Measurements from ENCODE around the gene SPOCK3.
"Not testable (repeated sequence)": the region's sequence is repeated elsewhere in the genome, so short reads cannot be mapped to it uniquely, and the experiment has no call there.

The SPOCK3 gene

GRCh38 chr4:166994686-166995085, 239.6 kb downstream of the SPOCK3 start:
- Histone ChIP-seq H3K36me3 (ENCODE audit: insufficient read depth, low read length) (no peaks in the 10 kb centered on the region), H3K4me2 (ENCODE audit: low read length) (no peak overlapping the region), H3K9ac (ENCODE audit: low read depth, low read length) (no peak overlapping the region), H3K9me3 (replicated peaks; ENCODE audit: low read length) (no peaks in the 10 kb centered on the region), H3K27me3 (ENCODE audit: control insufficient read depth, insufficient read depth, low read length) (peaks cover 3% of the 10 kb centered on the region), H3K4me3 (ENCODE audit: low read length) (no peak overlapping the region), H3K4me1 (ENCODE audit: control insufficient read depth, insufficient read depth, low read length) (no peaks in the 10 kb centered on the region)

- Histone ChIP-seq H3K36me3 (ENCODE audit: insufficient read depth, low read length) (no peaks in the 10 kb centered on the region), H3K4me3 (ENCODE audit: low read length) (no peak overlapping the region), H3K4me1 (ENCODE audit: control insufficient read depth, insufficient read depth, low read length) (no peaks in the 10 kb centered on the region), H3K4me2 (ENCODE audit: low read length) (no peak overlapping the region), H3K9ac (ENCODE audit: low read depth, low read length) (no peak overlapping the region), H3K27me3 (ENCODE audit: control insufficient read depth, insufficient read depth, low read length) (peaks cover 3% of the 10 kb centered on the region), H3K9me3 (replicated peaks; ENCODE audit: low read length) (no peaks in the 10 kb centered on the region)
Observed at GRCh38 chr4:166991006-166991561, 243.2 kb downstream of the SPOCK3 start.

GRCh38 chr4:166989886-166990285, 244.4 kb downstream of the SPOCK3 start:
- H3K27me3 ChIP-seq (ENCODE audit: control insufficient read depth, insufficient read depth, low read length): peaks cover 3% of the 10 kb centered on the region

GRCh38 chr4:166987026-166987425, 247.3 kb downstream of the SPOCK3 start:
- Histone ChIP-seq H3K4me1 (ENCODE audit: control insufficient read depth, insufficient read depth, low read length) (no peaks in the 10 kb centered on the region), H3K4me3 (ENCODE audit: low read length) (no peak overlapping the region), H3K9ac (ENCODE audit: low read depth, low read length) (no peak overlapping the region), H3K4me2 (ENCODE audit: low read length) (no peak overlapping the region), H3K27me3 (ENCODE audit: control insufficient read depth, insufficient read depth, low read length) (no peaks in the 10 kb centered on the region), H3K9me3 (replicated peaks; ENCODE audit: low read length) (no peaks in the 10 kb centered on the region), H3K36me3 (ENCODE audit: insufficient read depth, low read length) (no peaks in the 10 kb centered on the region)

More at GRCh38 chr4:166989886-166990285, 244.4 kb downstream of the SPOCK3 start:
- Histone ChIP-seq H3K4me2 (ENCODE audit: low read length) (no peak overlapping the region), H3K4me1 (ENCODE audit: control insufficient read depth, insufficient read depth, low read length) (no peaks in the 10 kb centered on the region), H3K9ac (ENCODE audit: low read depth, low read length) (no peak overlapping the region), H3K36me3 (ENCODE audit: insufficient read depth, low read length) (no peaks in the 10 kb centered on the region), H3K9me3 (replicated peaks; ENCODE audit: low read length) (no peaks in the 10 kb centered on the region), H3K4me3 (ENCODE audit: low read length) (no peak overlapping the region)

- no peak overlapping the region for H3K4me3 ChIP-seq (ENCODE audit: low read length)
- no peaks in the 10 kb centered on the region for H3K9me3 ChIP-seq (replicated peaks; ENCODE audit: low read length)
- H3K4me1 ChIP-seq (ENCODE audit: control insufficient read depth, insufficient read depth, low read length): no peaks in the 10 kb centered on the region
- H3K9ac ChIP-seq (ENCODE audit: low read depth, low read length): no peak overlapping the region
- no peaks in the 10 kb centered on the region for H3K27me3 ChIP-seq (ENCODE audit: control insufficient read depth, insufficient read depth, low read length)
- H3K4me2 ChIP-seq (ENCODE audit: low read length): no peak overlapping the region
- no peaks in the 10 kb centered on the region for H3K36me3 ChIP-seq (ENCODE audit: insufficient read depth, low read length)
Observed at GRCh38 chr4:166981847-166982246, 252.4 kb downstream of the SPOCK3 start.

- no peak overlapping the region for H3K4me2 ChIP-seq (ENCODE audit: low read length)
- no peak overlapping the region for H3K4me3 ChIP-seq (ENCODE audit: low read length)
- H3K27me3 ChIP-seq (ENCODE audit: control insufficient read depth, insufficient read depth, low read length): no peaks in the 10 kb centered on the region
- no peaks in the 10 kb centered on the region for H3K4me1 ChIP-seq (ENCODE audit: control insufficient read depth, insufficient read depth, low read length)
- no peak overlapping the region for H3K9ac ChIP-seq (ENCODE audit: low read depth, low read length)
- no peaks in the 10 kb centered on the region for H3K36me3 ChIP-seq (ENCODE audit: insufficient read depth, low read length)
- no peaks in the 10 kb centered on the region for H3K9me3 ChIP-seq (replicated peaks; ENCODE audit: low read length)
Observed at GRCh38 chr4:166980419-166980818, 253.9 kb downstream of the SPOCK3 start.

GRCh38 chr4:166977596-166977995, 256.7 kb downstream of the SPOCK3 start:
- no peak overlapping the region for H3K4me2 ChIP-seq (ENCODE audit: low read length)
- no peaks in the 10 kb centered on the region for H3K27me3 ChIP-seq (ENCODE audit: control insufficient read depth, insufficient read depth, low read length)
- no peaks in the 10 kb centered on the region for H3K4me1 ChIP-seq (ENCODE audit: control insufficient read depth, insufficient read depth, low read length)
- H3K36me3 ChIP-seq (ENCODE audit: insufficient read depth, low read length): no peaks in the 10 kb centered on the region
- no peaks in the 10 kb centered on the region for H3K9me3 ChIP-seq (replicated peaks; ENCODE audit: low read length)
- H3K9ac ChIP-seq (ENCODE audit: low read depth, low read length): no peak overlapping the region
- H3K4me3 ChIP-seq (ENCODE audit: low read length): no peak overlapping the region

- Histone ChIP-seq H3K4me2 (ENCODE audit: low read length) (no peak overlapping the region), H3K9ac (ENCODE audit: low read depth, low read length) (no peak overlapping the region), H3K4me3 (ENCODE audit: low read length) (no peak overlapping the region), H3K36me3 (ENCODE audit: insufficient read depth, low read length) (no peaks in the 10 kb centered on the region), H3K4me1 (ENCODE audit: control insufficient read depth, insufficient read depth, low read length) (no peaks in the 10 kb centered on the region), H3K9me3 (replicated peaks; ENCODE audit: low read length) (no peaks in the 10 kb centered on the region), H3K27me3 (ENCODE audit: control insufficient read depth, insufficient read depth, low read length) (no peaks in the 10 kb centered on the region)
Observed at GRCh38 chr4:166972071-166972470, 262.2 kb downstream of the SPOCK3 start.

GRCh38 chr4:166968219-166968618, 266.1 kb downstream of the SPOCK3 start:
- H3K4me1 ChIP-seq (ENCODE audit: control insufficient read depth, insufficient read depth, low read length); H3K27me3 ChIP-seq (ENCODE audit: control insufficient read depth, insufficient read depth, low read length); H3K9me3 ChIP-seq (replicated peaks; ENCODE audit: low read length); H3K4me2 ChIP-seq (ENCODE audit: low read length); H3K36me3 ChIP-seq (ENCODE audit: insufficient read depth, low read length); H3K9ac ChIP-seq (ENCODE audit: low read depth, low read length); H3K4me3 ChIP-seq (ENCODE audit: low read length): not testable (repeated sequence)

- H3K4me2 ChIP-seq (ENCODE audit: low read length): no peak overlapping the region
- no peaks in the 10 kb centered on the region for H3K27me3 ChIP-seq (ENCODE audit: control insufficient read depth, insufficient read depth, low read length)
- H3K4me1 ChIP-seq (ENCODE audit: control insufficient read depth, insufficient read depth, low read length): no peaks in the 10 kb centered on the region
- H3K4me3 ChIP-seq (ENCODE audit: low read length): no peak overlapping the region
- no peaks in the 10 kb centered on the region for H3K36me3 ChIP-seq (ENCODE audit: insufficient read depth, low read length)
- no peaks in the 10 kb centered on the region for H3K9me3 ChIP-seq (replicated peaks; ENCODE audit: low read length)
- no peak overlapping the region for H3K9ac ChIP-seq (ENCODE audit: low read depth, low read length)
Observed at GRCh38 chr4:166965562-166965961, 268.7 kb downstream of the SPOCK3 start.

- H3K36me3 ChIP-seq (ENCODE audit: insufficient read depth, low read length): no peaks in the 10 kb centered on the region
- H3K4me2 ChIP-seq (ENCODE audit: low read length): no peak overlapping the region
- H3K27me3 ChIP-seq (ENCODE audit: control insufficient read depth, insufficient read depth, low read length): no peaks in the 10 kb centered on the region
- no peaks in the 10 kb centered on the region for H3K9me3 ChIP-seq (replicated peaks; ENCODE audit: low read length)
- no peaks in the 10 kb centered on the region for H3K4me1 ChIP-seq (ENCODE audit: control insufficient read depth, insufficient read depth, low read length)
- no peak overlapping the region for H3K9ac ChIP-seq (ENCODE audit: low read depth, low read length)
- H3K4me3 ChIP-seq (ENCODE audit: low read length): no peak overlapping the region
Observed at GRCh38 chr4:166957451-166957850, 276.8 kb downstream of the SPOCK3 start.

- no peaks in the 10 kb centered on the region for H3K4me1 ChIP-seq (ENCODE audit: control insufficient read depth, insufficient read depth, low read length)
- no peaks in the 10 kb centered on the region for H3K36me3 ChIP-seq (ENCODE audit: insufficient read depth, low read length)
- no peaks in the 10 kb centered on the region for H3K9me3 ChIP-seq (replicated peaks; ENCODE audit: low read length)
- no peaks in the 10 kb centered on the region for H3K27me3 ChIP-seq (ENCODE audit: control insufficient read depth, insufficient read depth, low read length)
- H3K4me2 ChIP-seq (ENCODE audit: low read length): no peak overlapping the region
- no peak overlapping the region for H3K4me3 ChIP-seq (ENCODE audit: low read length)
- H3K9ac ChIP-seq (ENCODE audit: low read depth, low read length): no peak overlapping the region
Observed at GRCh38 chr4:166956484-166956883, 277.8 kb downstream of the SPOCK3 start.

All from skeletal muscle satellite cell (primary cell).